GM12878 (cell line): Measurements from ENCODE around the gene LIN28B. TPM values are rescaled to one million over a fixed set of nuclear protein-coding genes. Genes with fewer than 3 reads are reported as not detected.

ENCODE experiments used
- ATAC-seq: fragments of 200-7000 bp; cut with Tn5 transposase; 3 replicates; pipeline ENCODE4 v1.9.1; 2020; ENCODE audit warnings: mild to moderate bottlenecking, moderate library complexity
- BruUV-seq: library from RNA; stranded (reverse); fragments of 400-500 nt; replicated peaks from 2 replicates; lab custom pipeline; 2021; lab: Mats Ljungman, UMichigan
- CTCF ChIA-PET: fragments of 300-600 bp; sonication (Branson Sonifier 250); formaldehyde crosslinking; extraction: SDS; loops from one replicate; lab custom pipeline; 2021; ENCODE audit warnings: inconsistent platforms; lab: Yijun Ruan, JAX
- POLR2A ChIA-PET: fragments of 350-600 bp; formaldehyde crosslinking; extraction: SDS; loops from one replicate; lab custom pipeline; 2021; ENCODE audit warnings: inconsistent platforms; lab: Charles Lee
- RAD21 ChIA-PET: fragments of 300-600 bp; sonication (Branson Sonifier 250); formaldehyde crosslinking; loops from one replicate; lab custom pipeline; 2023; ENCODE audit warnings: antibody characterized with exemption; ENCODE audit not compliant: unreplicated experiment; lab: Charles Lee
- SMC1A ChIA-PET: fragments of 300-600 bp; sonication (Branson Sonifier 250); formaldehyde crosslinking; loops from one replicate; lab custom pipeline; 2023; ENCODE audit not compliant: unreplicated experiment, uncharacterized antibody; lab: Charles Lee
- DNase-seq: peaks from one replicate; pipeline ENCODE4 v3.0.0-alpha.2; 2011; ENCODE audit warnings: low read depth, low spot score
- FAIRE-seq: peaks from 3 replicates; lab custom pipeline; 2011; peaks lifted over from hg19 to GRCh38; lab: Jason Lieb, UNC
- H2AFZ ChIP-seq: 2 replicates; pipeline ENCODE4 v1.6.0; 2011; ENCODE audit warnings: low read depth, low read length, control low read depth; ENCODE audit not compliant: control insufficient read depth
- H3K27ac ChIP-seq: 2 replicates; pipeline ENCODE4 v1.5.1; 2011; ENCODE audit warnings: control low read depth; ENCODE audit not compliant: control insufficient read depth, insufficient read depth
- H3K27me3 ChIP-seq, 2 experiments: replicated peaks in 1 of 2; 2 replicates each; pipeline versions ENCODE4 v1.6.0 to v1.6.1; 2011; ENCODE audit warnings: low read length in 1 of 2; ENCODE audit not compliant: control insufficient read depth in 2 of 2, insufficient read depth in 2 of 2
- H3K36me3 ChIP-seq, 2 experiments: 2 replicates each; pipeline ENCODE4 v1.5.1; 2011; ENCODE audit warnings: low read length in 1 of 2; ENCODE audit not compliant: control insufficient read depth in 2 of 2, insufficient read depth in 2 of 2
- H3K4me1 ChIP-seq: 2 replicates; pipeline ENCODE4 v1.6.1; 2011; ENCODE audit warnings: mild to moderate bottlenecking, low read length, moderate library complexity, mixed read lengths; ENCODE audit not compliant: control insufficient read depth, insufficient read depth
- H3K4me2 ChIP-seq: 2 replicates; pipeline ENCODE4 v1.6.0; 2011; ENCODE audit warnings: control low read depth; ENCODE audit not compliant: control insufficient read depth, insufficient read depth
- H3K4me3 ChIP-seq: fragments of 200-600 bp; sonication (generic); 2 replicates; pipeline ENCODE4 v1.5.1; 2016
- H3K79me2 ChIP-seq: 2 replicates; pipeline ENCODE4 v1.6.0; 2011; ENCODE audit warnings: low read length; ENCODE audit not compliant: control insufficient read depth, insufficient read depth
- H3K9ac ChIP-seq: 2 replicates; pipeline ENCODE4 v1.8.0; 2011; ENCODE audit warnings: low read length, control low read depth, mixed read lengths; ENCODE audit not compliant: control insufficient read depth, insufficient read depth
- H3K9me3 ChIP-seq: replicated peaks from 3 replicates; pipeline ENCODE4 v1.5.1; 2011; ENCODE audit warnings: mild to moderate bottlenecking, low read length; ENCODE audit not compliant: control insufficient read depth, insufficient read depth
- H4K20me1 ChIP-seq: 2 replicates; pipeline ENCODE4 v1.6.0; 2011; ENCODE audit not compliant: control insufficient read depth, insufficient read depth
- ATF7 ChIP-seq: fragments of 450-650 bp; IDR thresholded peaks from 2 replicates; pipeline ENCODE4 v1.6.1; 2016; ENCODE audit warnings: low read depth, mild to moderate bottlenecking
- BHLHE40 ChIP-seq, 2 experiments: fragments of 450-650 bp in 1 of 2; IDR thresholded peaks; 2 replicates each; pipeline ENCODE4 v1.6.1; 2011 to 2017; ENCODE audit warnings: low read depth in 2 of 2, borderline replicate concordance in 1 of 2, improper control_type of control experiment in 1 of 2, low read length in 1 of 2, mild to moderate bottlenecking in 1 of 2
- E2F8 ChIP-seq: fragments of 450-650 bp; IDR thresholded peaks from 2 replicates; pipeline ENCODE4 v1.6.1; 2018; ENCODE audit warnings: mild to moderate bottlenecking, low read depth, moderate library complexity; ENCODE audit not compliant: partially characterized antibody
- RCOR1 ChIP-seq: conservative IDR thresholded peaks from 2 replicates; pipeline ENCODE4 v1.6.1; 2012; ENCODE audit warnings: low read depth, low read length, improper control_type of control experiment
- SIX5 ChIP-seq: IDR thresholded peaks from 2 replicates; pipeline ENCODE4 v1.6.1; 2011; ENCODE audit warnings: mild to moderate bottlenecking, low read depth, low read length, moderate library complexity; ENCODE audit not compliant: severe bottlenecking
- SMC3 ChIP-seq: IDR thresholded peaks from 2 replicates; pipeline ENCODE4 v1.6.1; 2011; ENCODE audit warnings: low read length, improper control_type of control experiment, borderline replicate concordance
- USF2 ChIP-seq: IDR thresholded peaks from 2 replicates; pipeline ENCODE4 v1.6.1; 2011; ENCODE audit warnings: low read depth, low read length, improper control_type of control experiment, borderline replicate concordance
- ZBED1 ChIP-seq: IDR thresholded peaks from 2 replicates; pipeline ENCODE4 v1.6.1; 2016; ENCODE audit warnings: borderline replicate concordance
- ZBTB11 ChIP-seq: fragments of 450-650 bp; formaldehyde crosslinking; IDR thresholded peaks from 2 replicates; pipeline ENCODE4 v1.5.0; 2022; ENCODE audit warnings: mild to moderate bottlenecking, missing genetic modification characterization
- ZSCAN29 ChIP-seq: fragments of 450-650 bp; IDR thresholded peaks from 2 replicates; pipeline ENCODE4 v1.6.1; 2017; ENCODE audit warnings: mild to moderate bottlenecking, moderate library complexity
- WGBS: methylation state at CpG from one replicate; pipeline ENCODE4 v1.1.6; 2016; ENCODE audit warnings: low lambda C conversion rate; ENCODE audit not compliant: insufficient replicate concordance, insufficient coverage; ENCODE audit errors: missing lambda C conversion rate; 5-methylcytosine and 5-hydroxymethylcytosine counted together
- in situ Hi-C: fragments of 300-500 bp; cut with MboI; formaldehyde crosslinking; loops from 9 replicates; pipeline ENCODE4 v1.14.3; 2018; ENCODE audit warnings: mixed read lengths
- intact Hi-C: fragments of 100-400 bp; cut with micrococcal nuclease; formaldehyde crosslinking; loops from one replicate; pipeline ENCODE4 v1.14.2; 2022; ENCODE audit not compliant: unreplicated experiment
- polyA plus RNA-seq, 11 experiments: library from polyadenylated mRNA; depleted of rRNA in 4 of 11; unstranded in 6 of 11; stranded (reverse) in 5 of 11; fragments of >200 nt; fragmentation: Nextera tagmentation in 4 of 11; fragmentation: Illumina TruSeq in 1 of 11; extraction: Ambion mirVana in 4 of 11; extraction: Trizol in 1 of 11; gene quantifications; 1 replicate in 1 of 11; 2 replicates in 10 of 11; pipeline versions ENCODE4 v1.2.1 to v1.2.3, GENCODE V29; 2011 to 2016; ENCODE audit warnings: inconsistent platforms in 2 of 11, missing spikeins in 2 of 11, low read depth in 1 of 11
- total RNA-seq, 4 experiments: library from RNA; depleted of rRNA in 3 of 4; stranded (reverse); fragments of >200 nt in 3 of 4; fragmentation: Illumina TruSeq in 1 of 4; extraction: Trizol in 1 of 4; gene quantifications; 2 replicates each; pipeline versions ENCODE4 v1.2.1 to v1.2.3, GENCODE V29; 2013 to 2021

LIN28B gene
- total and polyA plus RNA-seq, 10 of the 15 experiments (the other 5 are each of a cell fraction or from before 2014, with no cell fraction given): 0.01 to 2.4 (median 0.09) TPM; not detected in 6

GRCh38 chr6:104983776-104984175 lies 26.9 kb downstream of the LIN28B start:
- H3K9ac ChIP-seq: no peak overlapping the region
- BruUV-seq: no TSS peak
- SMC1A ChIA-PET: interaction anchor here (0.6 to 1.9 kb wide), 2 partner anchors 9 to 94 kb away, joined by 3 to 6 read pairs; no protein-coding TSS in a partner anchor
- H3K4me1 ChIP-seq: no peaks in the 10 kb centered on the region
- H4K20me1 ChIP-seq: no peaks in the 10 kb centered on the region
- RAD21 ChIA-PET: no interaction called here
- H3K27me3 ChIP-seq: no peaks in the 10 kb centered on the region
- H3K79me2 ChIP-seq: no peaks in the 10 kb centered on the region
- DNase-seq: no peak
- intact Hi-C loops: no loop called here
- no peak for FAIRE-seq
- no peaks in the 10 kb centered on the region for H3K9me3 ChIP-seq
- no peak overlapping the region for H3K4me3 ChIP-seq
- CTCF ChIA-PET: interaction anchor here (0.7 kb wide), 1 partner anchor 40 kb away, joined by 4 read pairs; no protein-coding TSS in a partner anchor
- H3K27ac ChIP-seq: no peak overlapping the region
- H3K36me3 ChIP-seq: no peaks in the 10 kb centered on the region
- no peak for ATAC-seq
- POLR2A ChIA-PET: no interaction called here
- in situ Hi-C loops: no loop called here
- H3K4me2 ChIP-seq: no peak overlapping the region
- no peak for TF ChIP-seq BHLHE40 (IDR thresholded peaks at IDR 0.05; ENCODE audit: borderline replicate concordance in 1 of 2, low read depth in 2 of 2, low read length in 1 of 2)
- H2AFZ ChIP-seq: no peak overlapping the region
- WGBS: 30% methylated on average over 4 of the region's 4 CpGs

GRCh38 chr6:104984831-104985230 lies 27.9 kb downstream of the LIN28B start:
- Histone ChIP-seq H3K27ac (no peak overlapping the region), H3K4me1 (no peaks in the 10 kb centered on the region), H3K9me3 (no peaks in the 10 kb centered on the region), H3K27me3 (no peaks in the 10 kb centered on the region), H3K9ac (no peak overlapping the region), H3K4me2 (no peak overlapping the region), H3K36me3 (no peaks in the 10 kb centered on the region), H2AFZ (no peak overlapping the region), H3K79me2 (no peaks in the 10 kb centered on the region), H3K4me3 (no peak overlapping the region), H4K20me1 (no peaks in the 10 kb centered on the region)
- in situ Hi-C loops (no loop called here), intact Hi-C loops (no loop called here)
- ATAC-seq: no peak
- BruUV-seq: no TSS peak
- no peak for FAIRE-seq
- CTCF ChIA-PET: interaction anchor here (0.9 kb wide), 1 partner anchor 130 kb away, joined by 3 read pairs; no protein-coding TSS in a partner anchor
- SMC1A ChIA-PET: interaction anchor here (0.7 kb wide), 1 partner anchor 16 kb away, joined by 4 read pairs; no protein-coding TSS in a partner anchor
- RAD21 ChIA-PET: no interaction called here
- WGBS: 0% methylated on average over 1 of the region's 1 CpG
- POLR2A ChIA-PET: no interaction called here
- no peak for DNase-seq
- TF ChIP-seq E2F8 (no peak), SIX5 (no peak), ZBED1 (no peak), ZBTB11 (no peak), SMC3 (no peak), ZSCAN29 (no peak), USF2 (no peak), ATF7 (no peak), RCOR1 (no peak)
